Trophoblast cell (in vitro differentiated cells and primary cell): Measurements from ENCODE around the gene ATG13.

ENCODE experiments used
- DNase-seq, 2 donors: peaks; one replicate each; pipeline ENCODE4 v3.0.0-alpha.2; 2016
- H2AFZ ChIP-seq: 2 replicates; pipeline ENCODE4 v1.6.1; 2013; ENCODE audit warnings: low read length, moderate library complexity, mild to moderate bottlenecking; ENCODE audit not compliant: insufficient read depth, poor library complexity
- H2AK5ac ChIP-seq: 2 replicates; pipeline ENCODE4 v1.6.1; 2013; ENCODE audit warnings: mild to moderate bottlenecking, low read length
- H2BK120ac ChIP-seq: 2 replicates; pipeline ENCODE4 v1.6.1; 2013; ENCODE audit warnings: low read length, mild to moderate bottlenecking, moderate library complexity; ENCODE audit not compliant: insufficient read depth, poor library complexity
- H2BK12ac ChIP-seq: 2 replicates; pipeline ENCODE4 v1.6.1; 2013; ENCODE audit warnings: mild to moderate bottlenecking, low read length, moderate library complexity
- H2BK5ac ChIP-seq: 2 replicates; pipeline ENCODE4 v1.6.1; 2013; ENCODE audit warnings: low read length, low read depth, moderate library complexity, mild to moderate bottlenecking; ENCODE audit not compliant: poor library complexity
- H3K14ac ChIP-seq: 2 replicates; pipeline ENCODE4 v1.6.1; 2013; ENCODE audit warnings: mild to moderate bottlenecking, low read length
- H3K18ac ChIP-seq: 2 replicates; pipeline ENCODE4 v1.6.1; 2013; ENCODE audit warnings: mild to moderate bottlenecking, low read length
- H3K23ac ChIP-seq: 2 replicates; pipeline ENCODE4 v1.6.1; 2013; ENCODE audit warnings: low read length
- H3K27ac ChIP-seq: 2 replicates; pipeline ENCODE4 v1.5.1; 2013; ENCODE audit warnings: low read depth, mild to moderate bottlenecking, inconsistent platforms, low read length, moderate library complexity
- H3K27me3 ChIP-seq: 2 replicates; pipeline ENCODE4 v1.6.1; 2013; ENCODE audit warnings: inconsistent platforms, mild to moderate bottlenecking, low read length, moderate library complexity; ENCODE audit not compliant: insufficient read depth
- H3K36me3 ChIP-seq, 2 experiments: 1 replicate in 1 of 2; 2 replicates in 1 of 2; pipeline ENCODE4 v1.6.1; 2013; ENCODE audit warnings: low read length in 2 of 2, mild to moderate bottlenecking in 2 of 2, moderate library complexity in 1 of 2; ENCODE audit not compliant: insufficient read depth in 2 of 2, control insufficient read depth in 1 of 2
- H3K4ac ChIP-seq: 2 replicates; pipeline ENCODE4 v1.6.1; 2013; ENCODE audit warnings: low read depth, mild to moderate bottlenecking, low read length, moderate library complexity
- H3K4me1 ChIP-seq, 2 experiments: 1 replicate in 1 of 2; 2 replicates in 1 of 2; pipeline ENCODE4 v1.6.1; 2013; ENCODE audit warnings: low read length in 2 of 2, mild to moderate bottlenecking in 2 of 2, moderate library complexity in 1 of 2; ENCODE audit not compliant: insufficient read depth in 2 of 2, control insufficient read depth in 1 of 2
- H3K4me2 ChIP-seq: 2 replicates; pipeline ENCODE4 v1.6.1; 2013; ENCODE audit warnings: inconsistent platforms, mild to moderate bottlenecking, low read length, moderate library complexity
- H3K4me3 ChIP-seq: 2 replicates; pipeline ENCODE4 v1.5.1; 2013; ENCODE audit warnings: mild to moderate bottlenecking, low read depth, low read length, inconsistent platforms
- H3K79me1 ChIP-seq: one replicate; pipeline ENCODE4 v1.6.1; 2013; ENCODE audit warnings: low read length
- H3K79me2 ChIP-seq: 2 replicates; pipeline ENCODE4 v1.6.1; 2013; ENCODE audit warnings: low read length, mild to moderate bottlenecking; ENCODE audit not compliant: control insufficient read depth, insufficient read depth, poor library complexity
- H3K9ac ChIP-seq: 2 replicates; pipeline ENCODE4 v1.6.1; 2013; ENCODE audit warnings: mild to moderate bottlenecking, low read length
- H3K9me3 ChIP-seq: 2 replicates; pipeline ENCODE4 v1.6.1; 2013; ENCODE audit warnings: low read depth, mild to moderate bottlenecking, control low read depth, inconsistent platforms, low read length; ENCODE audit not compliant: insufficient read depth
- H4K12ac ChIP-seq: 2 replicates; pipeline ENCODE4 v1.6.1; 2013; ENCODE audit warnings: low read depth, mild to moderate bottlenecking, low read length, moderate library complexity
- H4K8ac ChIP-seq: 2 replicates; pipeline ENCODE4 v1.6.1; 2013; ENCODE audit warnings: low read depth, mild to moderate bottlenecking, low read length, moderate library complexity
- H4K91ac ChIP-seq: one replicate; pipeline ENCODE4 v1.6.1; 2013; ENCODE audit warnings: low read depth, mild to moderate bottlenecking, low read length, moderate library complexity
- WGBS: extraction: QIAGEN DNeasy Blood & Tissue Kit; methylation state at CpG from one replicate; pipeline ENCODE4 v1.1.7; 2013; ENCODE audit warnings: missing lambda C conversion rate; ENCODE audit not compliant: insufficient read length, insufficient coverage; ENCODE audit errors: extremely low coverage; 5-methylcytosine and 5-hydroxymethylcytosine counted together

ATG13 gene

DNA sequence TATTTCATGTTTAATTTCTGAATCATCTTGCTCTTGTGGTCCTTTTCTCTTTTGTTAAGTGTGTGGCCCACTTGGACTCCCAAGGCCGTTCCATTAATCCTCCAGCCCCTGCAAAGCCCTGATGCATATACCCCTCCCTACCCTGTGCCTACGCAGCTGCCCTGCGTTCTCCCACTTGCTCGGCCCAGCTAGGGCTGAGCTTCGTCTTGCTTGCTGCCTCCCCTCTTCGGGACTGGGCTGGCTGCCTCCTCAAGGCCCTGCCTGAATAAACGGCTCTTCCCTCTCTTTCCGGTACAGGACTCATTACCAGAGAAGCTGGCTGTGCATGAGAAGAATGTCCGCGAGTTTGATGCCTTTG is 54.6 kb downstream of the ATG13 start:
- peaks cover 11% of the 10 kb centered on the region for H3K79me1 ChIP-seq
- no peak overlapping the region for H3K14ac ChIP-seq
- no peak overlapping the region for H4K8ac ChIP-seq
- H3K9ac ChIP-seq: no peak overlapping the region
- peaks cover 46 to 61% of the 10 kb centered on the region in 2 experiments for H3K36me3 ChIP-seq
- H3K4me1 ChIP-seq: peaks cover 17 to 20% of the 10 kb centered on the region in 2 experiments
- H3K79me2 ChIP-seq: no peaks in the 10 kb centered on the region
- H3K4me3 ChIP-seq: no peak overlapping the region
- H3K4me2 ChIP-seq: no peak overlapping the region
- no peak overlapping the region for H2AK5ac ChIP-seq
- no peak overlapping the region for H3K27ac ChIP-seq
- H2AFZ ChIP-seq: no peak overlapping the region
- no peak overlapping the region for H3K23ac ChIP-seq
- no peak overlapping the region for H2BK5ac ChIP-seq
- H3K18ac ChIP-seq: no peak overlapping the region
- H4K91ac ChIP-seq: no peak overlapping the region
- DNase-seq: no peak
- no peak overlapping the region for H2BK12ac ChIP-seq
- H3K9me3 ChIP-seq: no peaks in the 10 kb centered on the region
- H3K27me3 ChIP-seq: no peaks in the 10 kb centered on the region
- H3K4ac ChIP-seq: no peak overlapping the region
- no peak overlapping the region for H2BK120ac ChIP-seq
- no peak overlapping the region for H4K12ac ChIP-seq
- WGBS: no CpG with 5 or more reads among the region's 10 CpGs

GRCh38 chr11:46672381-46672839 is 55.1 kb downstream of the ATG13 start:
- Histone ChIP-seq H3K36me3 (peaks cover 45 to 61% of the 10 kb centered on the region in 2 experiments), H3K18ac (no peak overlapping the region), H4K91ac (no peak overlapping the region), H3K14ac (no peak overlapping the region), H3K27ac (no peak overlapping the region), H4K12ac (no peak overlapping the region), H3K9ac (no peak overlapping the region), H2AFZ (no peak overlapping the region), H3K79me1 (peaks cover 11% of the 10 kb centered on the region), H4K8ac (no peak overlapping the region), H2BK120ac (no peak overlapping the region), H3K4me1 (peaks cover 17 to 20% of the 10 kb centered on the region in 2 experiments), H3K23ac (no peak overlapping the region), H2AK5ac (no peak overlapping the region), H3K4ac (no peak overlapping the region), H3K4me3 (no peak overlapping the region), H3K27me3 (no peaks in the 10 kb centered on the region), H3K4me2 (no peak overlapping the region), H3K9me3 (no peaks in the 10 kb centered on the region), H2BK5ac (no peak overlapping the region), H2BK12ac (no peak overlapping the region), H3K79me2 (no peaks in the 10 kb centered on the region)
- WGBS: no CpG with 5 or more reads among the region's 7 CpGs
- DNase-seq: no peak

DNA sequence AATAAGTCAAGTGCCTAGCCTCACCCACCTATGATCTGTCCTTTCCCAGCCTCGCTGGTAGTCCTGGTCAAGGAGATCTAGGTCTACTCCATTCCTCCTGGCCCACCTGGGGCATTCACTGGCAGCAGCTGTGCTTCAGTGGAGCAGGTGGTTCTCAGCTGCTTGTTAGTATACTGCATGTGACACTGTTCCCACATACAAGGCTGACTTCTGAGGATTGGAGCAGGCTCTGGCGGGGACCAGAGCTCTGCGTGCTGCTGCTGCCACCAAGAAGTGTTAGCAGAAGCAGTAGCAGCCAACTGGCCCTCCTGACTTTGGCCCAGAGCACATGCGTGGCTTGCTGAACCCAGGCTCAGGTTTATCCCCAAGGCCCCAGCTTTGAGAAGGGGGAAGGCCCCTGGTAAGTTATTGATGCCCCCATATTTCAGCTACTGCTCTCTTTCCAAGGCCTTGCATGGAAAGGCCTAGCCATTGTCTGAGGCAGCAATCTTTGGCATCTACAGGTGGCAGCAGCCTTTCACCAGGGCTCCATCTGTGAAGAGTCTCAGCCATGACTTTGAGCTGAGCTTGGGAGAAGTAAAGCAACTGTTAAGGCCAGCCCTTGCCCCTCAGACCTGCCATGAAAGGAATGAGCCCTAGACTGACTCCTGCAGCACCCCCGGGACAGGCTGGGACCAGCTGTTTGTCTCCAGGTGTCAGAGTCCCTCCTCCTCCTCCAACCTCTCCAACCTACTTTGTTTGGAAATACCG is 56.5 kb downstream of the ATG13 start:
- H3K27ac ChIP-seq: peak overlapping the region; percentile 75
- H3K4me2 ChIP-seq: no peak overlapping the region
- no peak overlapping the region for H2AFZ ChIP-seq
- H2AK5ac ChIP-seq: no peak overlapping the region
- peak overlapping the region; percentile 9 for H3K18ac ChIP-seq
- peaks cover 11% of the 10 kb centered on the region for H3K79me1 ChIP-seq
- H4K8ac ChIP-seq: no peak overlapping the region
- H3K4me1 ChIP-seq: peaks cover 17 to 20% of the 10 kb centered on the region in 2 experiments
- peak overlapping the region; percentile 1 for H3K14ac ChIP-seq
- peak overlapping the region; percentile 12 for H4K12ac ChIP-seq
- H3K4me3 ChIP-seq: no peak overlapping the region
- H3K9ac ChIP-seq: no peak overlapping the region
- H3K79me2 ChIP-seq: no peaks in the 10 kb centered on the region
- WGBS: no CpG with 5 or more reads among the region's 6 CpGs
- H2BK12ac ChIP-seq: peak overlapping the region; percentile 33
- no peak overlapping the region for H3K4ac ChIP-seq
- H3K23ac ChIP-seq: no peak overlapping the region
- no peak overlapping the region for H2BK5ac ChIP-seq
- no peaks in the 10 kb centered on the region for H3K27me3 ChIP-seq
- peaks cover 43 to 59% of the 10 kb centered on the region in 2 experiments for H3K36me3 ChIP-seq
- H4K91ac ChIP-seq: no peak overlapping the region
- H2BK120ac ChIP-seq: no peak overlapping the region
- no peaks in the 10 kb centered on the region for H3K9me3 ChIP-seq
- DNase-seq: no peak

GRCh38 chr11:46674463-46675287 is 57.3 kb downstream of the ATG13 start:
- no peaks in the 10 kb centered on the region for H3K9me3 ChIP-seq
- H2BK5ac ChIP-seq: no peak overlapping the region
- WGBS: no CpG with 5 or more reads among the region's 12 CpGs
- H3K27me3 ChIP-seq: no peaks in the 10 kb centered on the region
- H3K4me1 ChIP-seq: peaks cover 17 to 20% of the 10 kb centered on the region in 2 experiments
- no peak overlapping the region for H2BK12ac ChIP-seq
- H3K23ac ChIP-seq: no peak overlapping the region
- no peak overlapping the region for H3K14ac ChIP-seq
- no peak overlapping the region for H3K4me3 ChIP-seq
- H3K18ac ChIP-seq: no peak overlapping the region
- H4K91ac ChIP-seq: peak overlapping the region; percentile 86
- no peak overlapping the region for H2BK120ac ChIP-seq
- H3K36me3 ChIP-seq: peaks cover 50 to 62% of the 10 kb centered on the region in 2 experiments
- no peak overlapping the region for H4K12ac ChIP-seq
- peaks cover 11% of the 10 kb centered on the region for H3K79me1 ChIP-seq
- H3K4me2 ChIP-seq: peak overlapping the region; percentile 27
- H2AFZ ChIP-seq: no peak overlapping the region
- DNase-seq: peak; percentile 86 to 89
- H3K79me2 ChIP-seq: no peaks in the 10 kb centered on the region
- no peak overlapping the region for H4K8ac ChIP-seq
- H3K4ac ChIP-seq: no peak overlapping the region
- peak overlapping the region; percentile 79 for H3K27ac ChIP-seq
- no peak overlapping the region for H3K9ac ChIP-seq
- H2AK5ac ChIP-seq: no peak overlapping the region
